ENCODE measurements around the gene UBASH3B. TPM values are rescaled to one million over a fixed set of nuclear protein-coding genes. Genes with fewer than 3 reads are reported as not detected.

UBASH3B gene
- total RNA-seq, 2 donors from 2014 or later = 4.7 to 4.8 TPM

GRCh38 chr11:122671400-122671891 is 15.9 kb downstream of the UBASH3B start:
- DNase-seq = no peak
- no peak for ATAC-seq
- intact Hi-C loops (cut with DNase I, micrococcal nuclease) = no loop called here

GRCh38 chr11:122672892-122673291 is 17.4 kb downstream of the UBASH3B start:
- peak in 1 of 2 donors; percentile 35 for DNase-seq

GRCh38 chr11:122673701-122674100 is 18.2 kb downstream of the UBASH3B start:
- no peak for DNase-seq
- intact Hi-C loops (cut with DNase I, micrococcal nuclease) = no loop called here
- ATAC-seq = no peak

More at GRCh38 chr11:122672892-122673291, 17.4 kb downstream of the UBASH3B start:
- no peak for ATAC-seq
- intact Hi-C loops (cut with DNase I, micrococcal nuclease) = no loop called here

GRCh38 chr11:122676638-122677037 is 21.1 kb downstream of the UBASH3B start:
- DNase-seq (no peak), ATAC-seq (no peak)
- intact Hi-C loops (cut with DNase I, micrococcal nuclease) = no loop called here

- intact Hi-C loops (cut with DNase I, micrococcal nuclease) = no loop called here
- DNase-seq = no peak
- no peak for ATAC-seq
Measured at GRCh38 chr11:122677256-122677655, 21.7 kb downstream of the UBASH3B start.

- ATAC-seq (no peak), DNase-seq (no peak)
- intact Hi-C loops (cut with DNase I, micrococcal nuclease) = no loop called here
Measured at GRCh38 chr11:122678406-122678805, 22.9 kb downstream of the UBASH3B start.

- no peak for ATAC-seq
- DNase-seq = no peak
- intact Hi-C loops (cut with DNase I, micrococcal nuclease) = no loop called here
Measured at GRCh38 chr11:122679466-122679865, 23.9 kb downstream of the UBASH3B start.

GRCh38 chr11:122681070-122681469 is 25.5 kb downstream of the UBASH3B start:
- ATAC-seq (no peak), DNase-seq (no peak)
- intact Hi-C loops (cut with DNase I, micrococcal nuclease) = no loop called here

GRCh38 chr11:122681735-122682134 is 26.2 kb downstream of the UBASH3B start:
- ATAC-seq = no peak
- no peak for DNase-seq
- intact Hi-C loops (cut with DNase I, micrococcal nuclease) = no loop called here

GRCh38 chr11:122682464-122682863 is 26.9 kb downstream of the UBASH3B start:
- ATAC-seq = no peak

GRCh38 chr11:122685041-122685440 is 29.5 kb downstream of the UBASH3B start:
- intact Hi-C loops (cut with DNase I, micrococcal nuclease) = no loop called here
- DNase-seq (no peak), ATAC-seq (no peak)

More at GRCh38 chr11:122682464-122682863, 26.9 kb downstream of the UBASH3B start:
- no peak for DNase-seq
- intact Hi-C loops (cut with DNase I, micrococcal nuclease) = no loop called here

GRCh38 chr11:122686111-122686510 is 30.6 kb downstream of the UBASH3B start:
- intact Hi-C loops (cut with DNase I, micrococcal nuclease) = no loop called here
- DNase-seq = no peak
- ATAC-seq = no peak

- ATAC-seq = no peak
- intact Hi-C loops (cut with DNase I, micrococcal nuclease) = no loop called here
- no peak for DNase-seq
Measured at GRCh38 chr11:122690384-122690783, 34.9 kb downstream of the UBASH3B start.

GRCh38 chr11:122690801-122691548 is 35.5 kb downstream of the UBASH3B start:
- no peak for ATAC-seq
- intact Hi-C loops (cut with DNase I, micrococcal nuclease) = no loop called here

GRCh38 chr11:122691549-122692150 is 36.1 kb downstream of the UBASH3B start:
- intact Hi-C loops (cut with DNase I, micrococcal nuclease) = no loop called here
- DNase-seq (no peak), ATAC-seq (no peak)

More at GRCh38 chr11:122690801-122691548, 35.5 kb downstream of the UBASH3B start:
- no peak for DNase-seq

GRCh38 chr11:122692444-122692843 is 36.9 kb downstream of the UBASH3B start:
- no peak for ATAC-seq
- intact Hi-C loops (cut with DNase I, micrococcal nuclease) = no loop called here
- no peak for DNase-seq

- ATAC-seq = no peak
- no peak for DNase-seq
- intact Hi-C loops (cut with DNase I, micrococcal nuclease) = no loop called here
Measured at GRCh38 chr11:122695076-122695615, 39.6 kb downstream of the UBASH3B start.

GRCh38 chr11:122696662-122697061 is 41.1 kb downstream of the UBASH3B start:
- intact Hi-C loops (cut with DNase I, micrococcal nuclease) = no loop called here
- ATAC-seq (no peak), DNase-seq (peak in 1 of 2 donors; percentile 25)

- no peak for DNase-seq
- ATAC-seq = no peak
- intact Hi-C loops (cut with DNase I, micrococcal nuclease) = no loop called here
Measured at GRCh38 chr11:122697636-122698167, 42.2 kb downstream of the UBASH3B start.

- ATAC-seq (no peak), DNase-seq (no peak)
- intact Hi-C loops (cut with DNase I, micrococcal nuclease) = no loop called here
Measured at GRCh38 chr11:122698392-122698791, 42.9 kb downstream of the UBASH3B start.

Data from left colon (tissue), 2 donors.